RPMI8226 (cell line): Measurements from ENCODE around the gene CREBRF.
"Not testable (repeated sequence)": the region's sequence is repeated elsewhere in the genome, so short reads cannot be mapped to it uniquely, and the experiment has no call there.

Source experiments
- DNase-seq: peaks from one replicate; pipeline ENCODE4 v3.0.0-alpha.2; 2015

The CREBRF gene, protein sequence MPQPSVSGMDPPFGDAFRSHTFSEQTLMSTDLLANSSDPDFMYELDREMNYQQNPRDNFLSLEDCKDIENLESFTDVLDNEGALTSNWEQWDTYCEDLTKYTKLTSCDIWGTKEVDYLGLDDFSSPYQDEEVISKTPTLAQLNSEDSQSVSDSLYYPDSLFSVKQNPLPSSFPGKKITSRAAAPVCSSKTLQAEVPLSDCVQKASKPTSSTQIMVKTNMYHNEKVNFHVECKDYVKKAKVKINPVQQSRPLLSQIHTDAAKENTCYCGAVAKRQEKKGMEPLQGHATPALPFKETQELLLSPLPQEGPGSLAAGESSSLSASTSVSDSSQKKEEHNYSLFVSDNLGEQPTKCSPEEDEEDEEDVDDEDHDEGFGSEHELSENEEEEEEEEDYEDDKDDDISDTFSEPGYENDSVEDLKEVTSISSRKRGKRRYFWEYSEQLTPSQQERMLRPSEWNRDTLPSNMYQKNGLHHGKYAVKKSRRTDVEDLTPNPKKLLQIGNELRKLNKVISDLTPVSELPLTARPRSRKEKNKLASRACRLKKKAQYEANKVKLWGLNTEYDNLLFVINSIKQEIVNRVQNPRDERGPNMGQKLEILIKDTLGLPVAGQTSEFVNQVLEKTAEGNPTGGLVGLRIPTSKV

GRCh38 chr5:173055983-173056782, at the start of gene CREBRF:
Gene CREBRF (plus strand): TSS chr5:173056352. CDS start chr5:173080776, 24,424 bp downstream.
- peak; percentile 97 for DNase-seq

DNA sequence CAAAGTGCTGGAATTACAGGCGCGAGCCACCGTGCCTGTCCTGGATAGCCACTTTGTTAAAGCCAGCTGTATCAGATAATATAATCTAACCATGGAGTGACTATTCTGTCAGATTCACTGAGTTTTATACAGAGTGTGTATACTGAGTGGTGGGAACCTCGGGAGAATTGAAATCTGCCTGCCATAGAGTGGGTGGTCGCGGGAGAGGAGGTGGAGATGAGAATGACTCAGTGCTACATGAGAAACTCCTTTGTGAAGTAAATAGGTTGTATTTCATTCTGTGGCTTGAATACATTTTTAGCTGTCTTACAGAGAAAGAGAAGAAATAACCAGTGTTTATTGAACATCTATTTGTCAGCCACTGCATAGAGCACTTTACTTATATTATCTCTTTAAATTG, 46.1 kb upstream of the CREBRF start:
- no peak for DNase-seq

- DNase-seq: no peak
Measured at GRCh38 chr5:173010547-173011464, 45.3 kb upstream of the CREBRF start.

GRCh38 chr5:173011566-173011965, 44.6 kb upstream of the CREBRF start:
- no peak for DNase-seq

- no peak for DNase-seq
Measured at GRCh38 chr5:173012882-173013281, 43.3 kb upstream of the CREBRF start.

GRCh38 chr5:173014671-173015070, 41.5 kb upstream of the CREBRF start:
- no peak for DNase-seq

DNA sequence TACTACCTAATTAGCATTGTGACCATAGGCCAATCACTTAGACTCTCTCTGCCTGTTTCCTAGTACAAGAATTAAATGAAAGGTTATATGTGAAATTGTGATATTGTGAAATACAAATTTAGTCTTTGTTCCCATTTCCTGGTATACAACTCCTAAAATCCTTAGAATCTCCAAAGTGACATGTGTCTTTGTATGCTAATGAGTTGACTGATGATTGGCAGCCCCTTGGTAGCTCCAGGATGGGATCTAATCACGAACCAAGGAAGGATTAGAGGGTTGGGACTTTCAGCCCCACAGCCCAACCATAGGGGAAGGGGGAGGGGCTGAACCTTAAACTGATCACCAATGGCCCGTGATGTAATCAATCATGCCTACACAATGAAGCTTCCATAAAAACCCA, 41.0 kb upstream of the CREBRF start:
- DNase-seq: no peak

GRCh38 chr5:173015598-173016455, 40.3 kb upstream of the CREBRF start:
- DNase-seq: no peak

GRCh38 chr5:173016598-173017046, 39.5 kb upstream of the CREBRF start:
- no peak for DNase-seq

- DNase-seq: not testable (repeated sequence)
Measured at GRCh38 chr5:173017087-173017486, 39.1 kb upstream of the CREBRF start.

DNA sequence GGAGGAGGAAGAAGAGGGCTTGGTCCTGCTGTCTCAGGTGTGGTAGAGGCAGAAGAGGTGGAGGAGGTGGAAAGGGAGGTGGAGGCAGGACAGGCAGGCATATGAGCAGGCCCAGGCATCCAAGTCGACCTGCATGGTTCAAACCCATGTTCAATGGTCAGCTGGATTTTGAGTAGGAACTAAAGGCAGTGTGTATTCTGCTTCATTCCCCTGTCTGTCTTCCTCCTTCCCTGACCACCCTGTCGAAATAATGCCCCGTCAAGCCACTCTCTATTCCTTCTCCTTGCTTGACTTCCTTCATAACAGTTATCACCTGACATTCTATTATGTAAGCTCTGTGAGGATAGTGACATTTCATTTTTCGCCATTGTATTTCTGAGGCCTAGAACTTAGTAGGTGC, 37.8 kb upstream of the CREBRF start:
- DNase-seq: no peak

DNA sequence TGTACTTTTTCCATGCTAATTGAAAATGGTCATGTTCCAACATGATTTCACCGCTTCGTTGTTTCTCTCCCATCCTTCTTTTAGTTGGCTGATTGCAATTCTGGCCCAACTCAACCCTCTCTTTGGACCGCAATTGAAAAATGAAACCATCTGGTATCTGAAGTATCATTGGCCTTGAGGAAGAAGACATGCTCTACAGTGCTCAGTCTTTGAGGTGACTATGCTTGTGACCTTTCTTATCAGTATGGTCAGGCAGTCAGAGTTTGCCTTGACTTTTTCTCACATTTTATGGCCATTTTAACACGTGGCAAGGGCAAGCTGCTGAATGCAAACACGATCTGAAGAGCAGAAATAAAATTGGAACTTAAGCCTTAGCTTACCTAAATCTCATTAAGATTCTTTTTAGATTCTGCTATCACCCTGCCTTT, 36.0 kb upstream of the CREBRF start:
- DNase-seq: no peak

DNA sequence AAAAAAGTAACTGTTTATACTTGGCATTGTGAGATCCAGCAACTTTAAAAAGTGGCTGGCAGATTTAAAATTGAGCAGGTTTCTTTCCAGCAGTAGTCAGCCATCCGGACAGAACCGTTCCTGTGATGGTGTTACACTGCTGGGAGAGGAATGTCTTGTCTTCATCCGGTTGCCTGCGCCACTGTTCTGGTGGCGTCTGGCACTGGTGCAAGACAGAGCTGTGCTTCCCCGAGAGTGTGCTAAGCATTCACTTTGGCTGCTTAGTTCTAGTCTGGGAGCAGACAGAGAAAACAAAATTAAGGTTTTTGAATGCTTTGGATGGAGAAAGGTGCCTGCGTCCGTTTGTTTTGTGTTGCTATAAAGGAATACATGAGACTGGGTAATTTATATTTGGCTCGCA, 35.5 kb upstream of the CREBRF start:
- no peak for DNase-seq

DNA sequence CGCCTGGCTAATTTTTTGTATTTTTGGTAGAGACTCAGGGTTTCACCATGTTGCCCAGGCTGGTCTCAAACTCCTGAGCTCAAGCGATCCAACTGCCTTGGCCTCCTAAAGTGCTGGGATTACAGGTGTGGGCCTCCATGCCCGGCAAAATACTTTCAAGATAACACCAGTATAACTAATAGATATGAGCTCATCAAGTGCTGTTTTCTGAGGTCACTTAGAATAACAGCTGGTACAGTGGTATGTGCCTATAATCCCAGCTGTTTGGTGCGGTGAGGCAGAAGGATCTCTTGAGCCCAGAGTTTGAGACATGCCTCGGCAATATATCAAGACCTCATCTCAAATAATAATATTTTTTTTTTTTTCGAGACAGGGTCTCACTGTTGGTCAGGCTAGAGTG, 30.5 kb upstream of the CREBRF start:
- DNase-seq: no peak

- DNase-seq: no peak
Measured at GRCh38 chr5:173027905-173028304, 28.2 kb upstream of the CREBRF start.

GRCh38 chr5:173028811-173029327, 27.3 kb upstream of the CREBRF start:
- no peak for DNase-seq

GRCh38 chr5:173029499-173029921, 26.6 kb upstream of the CREBRF start:
- DNase-seq: no peak

DNA sequence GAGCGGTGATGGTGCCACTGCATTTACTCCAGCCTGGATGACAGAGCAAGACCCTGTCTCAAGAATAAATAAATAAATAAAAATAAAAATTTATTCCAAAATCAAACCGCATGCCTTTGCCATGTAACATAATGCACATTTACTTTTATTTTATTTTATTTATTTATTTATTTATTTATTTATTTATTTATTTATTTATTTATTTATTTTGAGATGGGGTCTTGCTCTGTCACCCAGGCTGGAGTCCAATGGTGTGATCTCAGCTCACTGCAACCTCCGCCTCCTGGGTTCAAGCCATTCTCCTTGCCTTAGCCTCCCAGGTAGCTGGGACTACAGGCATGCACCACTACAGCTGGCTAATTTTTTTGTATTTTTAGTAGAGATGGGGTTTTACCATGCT, 24.1 kb upstream of the CREBRF start:
- DNase-seq: not testable (repeated sequence)

DNA sequence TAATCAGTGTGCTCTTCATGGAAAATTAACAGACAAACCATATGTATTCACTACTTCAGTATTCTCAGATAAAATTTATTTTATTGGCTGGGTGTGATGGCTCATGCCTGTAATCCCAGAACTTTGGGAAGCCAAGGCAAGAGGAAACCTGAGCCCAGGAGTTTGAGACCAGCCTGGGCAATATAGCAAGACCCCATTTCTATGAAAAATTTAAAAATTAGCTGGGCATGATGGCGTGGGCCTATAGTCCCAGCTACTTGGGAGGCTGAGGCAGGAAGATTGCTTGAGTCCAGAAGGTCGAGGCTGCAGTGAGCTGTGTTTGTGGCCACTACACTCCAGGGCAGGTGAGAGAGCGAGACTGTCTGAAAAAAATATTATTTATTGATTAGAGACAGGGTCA, 23.4 kb upstream of the CREBRF start:
- DNase-seq: no peak

DNA sequence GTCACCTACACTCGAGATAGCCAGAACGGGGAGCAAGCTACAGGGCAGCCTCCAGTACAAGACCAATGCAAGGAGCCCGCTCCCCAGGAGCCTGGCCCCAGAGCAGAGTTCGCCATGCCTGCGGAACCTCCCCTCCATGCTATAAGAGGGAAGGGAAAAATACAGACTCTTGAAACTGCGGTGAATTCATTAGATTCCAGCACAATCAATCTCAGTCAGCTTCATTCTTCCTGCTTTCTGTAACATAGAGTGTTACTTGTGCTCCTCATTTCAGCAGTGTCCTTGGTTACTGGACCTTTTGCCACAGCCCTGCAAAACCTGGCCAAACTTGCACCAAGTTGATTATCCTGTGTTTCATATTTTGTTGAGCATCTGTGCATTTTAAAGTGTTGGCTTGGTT, 22.2 kb upstream of the CREBRF start:
- DNase-seq: no peak
